NCI-H774 (cell line): ENCODE results near the gene CCT3.

Experiments used
- DNase-seq: peaks from one replicate; lab custom pipeline; 2025; lab: John Stamatoyannopoulos, UW

The CCT3 gene

GRCh38 chr1:156281281-156281680 is 56.8 kb downstream of the CCT3 start:
- DNase-seq: no peak

DNA sequence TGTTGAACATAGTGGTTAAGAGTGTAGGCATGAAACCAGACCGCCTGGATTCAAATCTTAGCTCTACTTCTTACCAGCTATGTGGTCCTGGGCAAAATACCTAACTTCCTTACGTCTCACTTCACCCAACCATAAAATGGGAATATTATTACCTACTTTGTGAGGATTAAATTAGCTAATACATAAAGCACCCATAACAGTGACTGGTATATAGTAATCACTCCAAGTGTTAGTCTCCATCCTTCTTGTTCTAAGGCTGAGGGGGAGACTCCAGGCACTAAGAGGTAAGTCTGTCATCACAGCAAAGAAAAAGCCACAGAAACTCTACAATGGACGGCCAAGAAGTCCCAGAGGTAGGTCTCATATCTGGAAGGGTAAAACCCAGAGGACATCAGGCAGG is 58.3 kb downstream of the CCT3 start:
- DNase-seq: no peak

GRCh38 chr1:156276966-156277381 is 61.1 kb downstream of the CCT3 start:
- no peak for DNase-seq

GRCh38 chr1:156276532-156276931 is 61.6 kb downstream of the CCT3 start:
- DNase-seq: no peak

DNA sequence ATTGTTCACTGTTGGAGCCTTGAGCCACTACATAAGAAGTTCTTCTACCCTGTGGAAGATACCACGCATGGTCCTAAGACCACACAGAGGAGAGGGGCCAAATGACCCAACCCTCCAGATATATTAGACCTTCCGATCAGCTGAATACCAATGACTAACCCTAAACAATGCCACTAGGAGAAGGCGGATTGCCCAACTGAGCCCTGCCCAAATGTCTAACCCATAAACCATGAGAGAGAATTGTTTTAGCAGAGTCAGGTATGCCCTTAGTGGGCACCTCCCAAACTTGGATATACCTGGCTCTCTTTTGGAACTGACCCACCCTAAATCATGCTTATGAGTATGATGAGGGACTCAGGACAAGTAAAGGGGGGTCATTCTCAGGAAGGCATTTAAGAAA is 67.8 kb downstream of the CCT3 start:
- DNase-seq: no peak

GRCh38 chr1:156268336-156268735 is 69.8 kb downstream of the CCT3 start:
- no peak for DNase-seq

- DNase-seq: no peak
Measured at GRCh38 chr1:156266051-156266450, 72.0 kb downstream of the CCT3 start.

GRCh38 chr1:156263288-156263655 is 74.8 kb downstream of the CCT3 start:
- DNase-seq: no peak

- DNase-seq: no peak
Measured at GRCh38 chr1:156262461-156263287, 75.4 kb downstream of the CCT3 start.

DNA sequence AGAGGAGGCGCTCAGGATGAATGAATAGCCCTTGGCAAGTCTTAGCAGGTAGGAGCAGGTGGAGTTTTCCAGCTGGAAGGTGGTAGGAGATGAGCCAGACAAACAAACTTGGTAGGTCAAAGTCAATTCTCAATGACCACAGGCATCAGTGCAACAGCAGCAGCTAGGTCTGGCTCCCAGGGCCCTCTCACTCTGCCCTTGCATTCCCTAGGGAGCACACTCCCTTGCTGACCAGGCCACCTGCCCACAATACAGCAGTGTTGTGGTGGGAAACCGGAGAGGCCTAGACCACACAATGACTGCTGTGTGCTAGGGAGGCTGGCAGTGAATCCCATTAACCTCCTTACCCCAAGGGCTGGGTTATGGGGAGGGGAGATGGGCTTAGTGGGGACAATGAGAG is 77.2 kb downstream of the CCT3 start:
- DNase-seq: no peak

GRCh38 chr1:156259805-156260204 is 78.3 kb downstream of the CCT3 start:
- no peak for DNase-seq
